ENCODE measurements around the gene CRISP1. TPM values are rescaled to one million over a fixed set of nuclear protein-coding genes. Genes with fewer than 3 reads are reported as not detected.

The CRISP1 gene
- total RNA-seq, 1 donor from 2014 or later, result not detected

- no peak for DNase-seq (ENCODE audit: low read depth, low spot score)
- Mint-ChIP-seq H3K4me3 (no peak overlapping the region), H3K36me3 (ENCODE audit: low read depth) (no peaks in the 10 kb centered on the region), H3K27ac (ENCODE audit: unreplicated experiment) (no peak overlapping the region), H3K4me1 (no peaks in the 10 kb centered on the region), H3K27me3 (ENCODE audit: low read depth) (no peaks in the 10 kb centered on the region), H3K9me3 (no peaks in the 10 kb centered on the region)
- TF ChIP-seq, protein P1, sequence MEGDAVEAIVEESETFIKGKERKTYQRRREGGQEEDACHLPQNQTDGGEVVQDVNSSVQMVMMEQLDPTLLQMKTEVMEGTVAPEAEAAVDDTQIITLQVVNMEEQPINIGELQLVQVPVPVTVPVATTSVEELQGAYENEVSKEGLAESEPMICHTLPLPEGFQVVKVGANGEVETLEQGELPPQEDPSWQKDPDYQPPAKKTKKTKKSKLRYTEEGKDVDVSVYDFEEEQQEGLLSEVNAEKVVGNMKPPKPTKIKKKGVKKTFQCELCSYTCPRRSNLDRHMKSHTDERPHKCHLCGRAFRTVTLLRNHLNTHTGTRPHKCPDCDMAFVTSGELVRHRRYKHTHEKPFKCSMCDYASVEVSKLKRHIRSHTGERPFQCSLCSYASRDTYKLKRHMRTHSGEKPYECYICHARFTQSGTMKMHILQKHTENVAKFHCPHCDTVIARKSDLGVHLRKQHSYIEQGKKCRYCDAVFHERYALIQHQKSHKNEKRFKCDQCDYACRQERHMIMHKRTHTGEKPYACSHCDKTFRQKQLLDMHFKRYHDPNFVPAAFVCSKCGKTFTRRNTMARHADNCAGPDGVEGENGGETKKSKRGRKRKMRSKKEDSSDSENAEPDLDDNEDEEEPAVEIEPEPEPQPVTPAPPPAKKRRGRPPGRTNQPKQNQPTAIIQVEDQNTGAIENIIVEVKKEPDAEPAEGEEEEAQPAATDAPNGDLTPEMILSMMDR (conservative IDR thresholded peaks at IDR 0.05), result no peak
These were observed 11.1 kb downstream of the CRISP1 start for GRCh38 chr6:49855221-49855620.

GRCh38 chr6:49852975-49853374 is 13.4 kb downstream of the CRISP1 start:
- H3K36me3 Mint-ChIP-seq (ENCODE audit: low read depth), result no peaks in the 10 kb centered on the region
- no peaks in the 10 kb centered on the region for H3K9me3 Mint-ChIP-seq
- TF ChIP-seq, protein P1 (conservative IDR thresholded peaks at IDR 0.05), result no peak
- H3K27ac Mint-ChIP-seq (ENCODE audit: unreplicated experiment), result no peak overlapping the region
- DNase-seq (ENCODE audit: low read depth, low spot score), result no peak
- H3K4me3 Mint-ChIP-seq, result no peak overlapping the region
- no peaks in the 10 kb centered on the region for H3K27me3 Mint-ChIP-seq (ENCODE audit: low read depth)
- H3K4me1 Mint-ChIP-seq, result no peaks in the 10 kb centered on the region

DNA sequence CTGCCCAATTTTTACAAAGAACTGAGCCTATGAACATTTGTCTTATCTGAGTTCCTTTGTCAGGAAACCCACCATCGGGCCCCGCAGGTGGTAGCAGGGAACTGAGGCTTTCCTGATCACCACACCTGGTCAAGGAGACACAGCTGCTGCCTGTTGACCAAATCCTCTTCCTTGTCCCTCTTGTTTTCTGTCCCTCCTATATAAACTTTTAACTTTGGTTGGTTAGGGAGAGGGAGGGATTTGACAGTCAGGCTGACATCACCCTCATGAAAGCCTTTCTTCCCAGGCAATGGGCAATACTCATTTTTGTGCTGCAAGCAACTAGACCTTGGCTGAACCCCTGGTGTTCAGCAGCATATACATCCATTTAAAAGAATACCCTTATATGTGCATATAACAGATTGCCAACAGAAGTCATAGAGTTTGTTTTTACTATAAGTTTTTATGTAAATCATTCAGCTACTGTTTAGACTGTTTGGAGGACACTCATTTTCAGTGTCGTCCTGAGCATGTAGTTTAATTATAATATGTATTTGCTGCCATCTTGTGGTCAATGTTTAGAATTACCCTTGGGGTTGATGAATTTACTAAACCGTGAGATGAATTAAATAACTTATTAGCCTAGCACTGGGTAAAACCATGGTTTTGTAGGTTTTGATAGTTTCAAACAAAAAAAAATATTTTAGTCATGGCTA is 17.0 kb downstream of the CRISP1 start:
- Mint-ChIP-seq H3K27me3 (ENCODE audit: low read depth) (no peaks in the 10 kb centered on the region), H3K36me3 (ENCODE audit: low read depth) (no peaks in the 10 kb centered on the region)
- no peak for DNase-seq (ENCODE audit: low read depth, low spot score)

DNA sequence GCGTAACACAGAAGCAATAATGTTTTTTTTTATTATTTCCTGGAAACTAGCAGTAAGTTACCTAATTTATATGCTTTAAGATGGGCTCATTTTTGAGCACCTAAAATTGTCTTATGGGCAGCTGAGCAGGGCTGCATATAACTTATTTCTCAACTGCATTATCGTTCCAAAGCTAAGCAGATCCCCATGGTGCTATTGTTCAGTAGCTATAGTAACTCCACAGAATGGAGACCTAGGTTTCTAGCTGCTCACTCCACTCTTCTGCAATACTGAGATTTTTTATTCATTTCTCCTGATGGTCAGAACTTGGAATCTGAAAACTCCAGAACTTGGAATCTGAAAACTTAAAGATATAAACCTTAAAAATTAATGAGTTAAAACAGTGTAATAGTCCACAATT is 18.7 kb downstream of the CRISP1 start:
- TF ChIP-seq, protein P1 (conservative IDR thresholded peaks at IDR 0.05), result no peak
- DNase-seq (ENCODE audit: low read depth, low spot score), result no peak
- H3K27ac Mint-ChIP-seq (ENCODE audit: unreplicated experiment), result no peak overlapping the region
- H3K4me3 Mint-ChIP-seq, result no peak overlapping the region
- peaks cover under 1% of the 10 kb centered on the region for H3K9me3 Mint-ChIP-seq
- no peaks in the 10 kb centered on the region for H3K27me3 Mint-ChIP-seq (ENCODE audit: low read depth)
- H3K4me1 Mint-ChIP-seq, result no peaks in the 10 kb centered on the region
- H3K36me3 Mint-ChIP-seq (ENCODE audit: low read depth), result no peaks in the 10 kb centered on the region

More for the DNA sequence above, 17.0 kb downstream of the CRISP1 start:
- no peak overlapping the region for H3K4me3 Mint-ChIP-seq
- H3K27ac Mint-ChIP-seq (ENCODE audit: unreplicated experiment), result no peak overlapping the region
- H3K4me1 Mint-ChIP-seq, result no peaks in the 10 kb centered on the region
- TF ChIP-seq, protein P1 (conservative IDR thresholded peaks at IDR 0.05), result peak; percentile 83
- no peaks in the 10 kb centered on the region for H3K9me3 Mint-ChIP-seq

- H3K36me3 Mint-ChIP-seq (ENCODE audit: low read depth), result no peaks in the 10 kb centered on the region
- no peak for DNase-seq (ENCODE audit: low read depth, low spot score)
- peaks cover 3% of the 10 kb centered on the region for H3K9me3 Mint-ChIP-seq
- no peak overlapping the region for H3K27ac Mint-ChIP-seq (ENCODE audit: unreplicated experiment)
- H3K27me3 Mint-ChIP-seq (ENCODE audit: low read depth), result no peaks in the 10 kb centered on the region
- TF ChIP-seq, protein P1 (conservative IDR thresholded peaks at IDR 0.05), result no peak
- H3K4me1 Mint-ChIP-seq, result no peaks in the 10 kb centered on the region
- no peak overlapping the region for H3K4me3 Mint-ChIP-seq
These were observed 19.3 kb downstream of the CRISP1 start for GRCh38 chr6:49847014-49847413.

Data from neural crest cell (in vitro differentiated cells).